H9 (cell line): Measurements from ENCODE around the gene FH. TPM values are rescaled to one million over a fixed set of nuclear protein-coding genes. Genes with fewer than 3 reads are reported as not detected.

Experiments
- DNase-seq: peaks from one replicate; pipeline ENCODE4 v3.0.0-alpha.2; 2017
- H2AFZ ChIP-seq: one replicate; pipeline ENCODE4 v1.6.1; 2013; ENCODE audit warnings: mild to moderate bottlenecking, low read length, control low read depth, moderate library complexity
- H2AK5ac ChIP-seq: 2 replicates; pipeline ENCODE4 v1.6.1; 2013; ENCODE audit warnings: low read length, control low read depth, mixed read lengths; ENCODE audit not compliant: insufficient read length
- H2BK120ac ChIP-seq: one replicate; pipeline ENCODE4 v1.6.1; 2013; ENCODE audit warnings: low read depth, mild to moderate bottlenecking, low read length, control low read depth, inconsistent platforms; ENCODE audit not compliant: poor library complexity, severe bottlenecking
- H2BK12ac ChIP-seq: 2 replicates; pipeline ENCODE4 v1.6.1; 2013; ENCODE audit warnings: low read length, control low read depth, mixed read lengths, low read depth; ENCODE audit not compliant: insufficient read length
- H2BK15ac ChIP-seq: 2 replicates; pipeline ENCODE4 v1.6.1; 2013; ENCODE audit warnings: low read depth, low read length, control low read depth
- H2BK20ac ChIP-seq: one replicate; pipeline ENCODE4 v1.6.1; 2013; ENCODE audit warnings: low read depth, mild to moderate bottlenecking, low read length, control low read depth, inconsistent platforms; ENCODE audit not compliant: poor library complexity, severe bottlenecking
- H2BK5ac ChIP-seq: 2 replicates; pipeline ENCODE4 v1.6.1; 2013; ENCODE audit warnings: low read length, control low read depth, mixed read lengths; ENCODE audit not compliant: insufficient read length
- H3K14ac ChIP-seq: 2 replicates; pipeline ENCODE4 v1.6.1; 2013; ENCODE audit warnings: low read length, control low read depth; ENCODE audit not compliant: insufficient read depth
- H3K18ac ChIP-seq: 2 replicates; pipeline ENCODE4 v1.6.1; 2013; ENCODE audit warnings: low read depth, mild to moderate bottlenecking, mixed read lengths, low read length, control low read depth; ENCODE audit not compliant: insufficient read length
- H3K23ac ChIP-seq: 2 replicates; pipeline ENCODE4 v1.6.1; 2013; ENCODE audit warnings: low read length, control low read depth, mixed read lengths, low read depth; ENCODE audit not compliant: insufficient read length
- H3K23me2 ChIP-seq: 2 replicates; pipeline ENCODE4 v1.6.1; 2013; ENCODE audit warnings: low read depth, mild to moderate bottlenecking, mixed read lengths, low read length, control low read depth; ENCODE audit not compliant: insufficient read length, poor library complexity, severe bottlenecking
- H3K27ac ChIP-seq: 2 replicates; pipeline ENCODE4 v1.5.1; 2013; ENCODE audit warnings: low read length, control low read depth, mixed read lengths, low read depth; ENCODE audit not compliant: insufficient read length
- H3K27me3 ChIP-seq: 2 replicates; pipeline ENCODE4 v1.6.1; 2013; ENCODE audit warnings: low read length, control low read depth, inconsistent platforms; ENCODE audit not compliant: insufficient read depth
- H3K4ac ChIP-seq: 2 replicates; pipeline ENCODE4 v1.6.1; 2013; ENCODE audit warnings: low read depth, mild to moderate bottlenecking, control low read depth, inconsistent platforms, low read length, moderate library complexity
- H3K4me1 ChIP-seq: 2 replicates; pipeline ENCODE4 v1.6.1; 2013; ENCODE audit warnings: low read length, control low read depth, inconsistent platforms; ENCODE audit not compliant: insufficient read depth
- H3K4me2 ChIP-seq: 2 replicates; pipeline ENCODE4 v1.6.1; 2013; ENCODE audit warnings: low read length, control low read depth, mixed read lengths; ENCODE audit not compliant: insufficient read length, insufficient read depth
- H3K56ac ChIP-seq: 2 replicates; pipeline ENCODE4 v1.6.1; 2013; ENCODE audit warnings: low read depth, mild to moderate bottlenecking, mixed read lengths, low read length, control low read depth; ENCODE audit not compliant: insufficient read length
- H3K79me1 ChIP-seq: 2 replicates; pipeline ENCODE4 v1.6.1; 2013; ENCODE audit warnings: low read depth, mild to moderate bottlenecking, moderate library complexity, low read length, control low read depth, inconsistent platforms; ENCODE audit not compliant: insufficient read depth, poor library complexity, severe bottlenecking
- H3K79me2 ChIP-seq: 2 replicates; pipeline ENCODE4 v1.6.1; 2013; ENCODE audit warnings: low read length, control low read depth, inconsistent platforms; ENCODE audit not compliant: insufficient read depth
- H3K9ac ChIP-seq: 2 replicates; pipeline ENCODE4 v1.6.1; 2013; ENCODE audit warnings: low read length, control low read depth, mixed read lengths; ENCODE audit not compliant: insufficient read length; ENCODE audit errors: extremely low read depth
- H3K9me3 ChIP-seq: one replicate; pipeline ENCODE4 v1.6.1; 2013; ENCODE audit warnings: low read depth, low read length, inconsistent platforms; ENCODE audit not compliant: control insufficient read depth
- H3T11ph ChIP-seq: one replicate; pipeline ENCODE4 v1.6.1; 2013; ENCODE audit warnings: mild to moderate bottlenecking, low read length, control low read depth, inconsistent platforms
- H4K20me1 ChIP-seq: one replicate; pipeline ENCODE4 v1.6.1; 2013; ENCODE audit not compliant: control insufficient read depth, insufficient read length, insufficient read depth
- H4K5ac ChIP-seq: 2 replicates; pipeline ENCODE4 v1.6.1; 2013; ENCODE audit warnings: low read depth, mild to moderate bottlenecking, mixed read lengths, low read length, control low read depth; ENCODE audit not compliant: insufficient read length
- H4K8ac ChIP-seq: replicated peaks from 2 replicates; pipeline ENCODE4 v1.6.1; 2013; ENCODE audit warnings: low read length, control low read depth, mixed read lengths, low read depth; ENCODE audit not compliant: insufficient read length
- H4K91ac ChIP-seq: 2 replicates; pipeline ENCODE4 v1.6.1; 2013; ENCODE audit warnings: low read depth, mild to moderate bottlenecking, moderate library complexity, mixed read lengths, low read length, control low read depth; ENCODE audit not compliant: insufficient read length
- H3K27ac Mint-ChIP-seq, 3 experiments: 2 replicates in 2 of 3; 3 replicates in 1 of 3; pipeline ENCODE4 v1.8.0; 2020 to 2021; ENCODE audit warnings: mixed read lengths in 3 of 3, mild to moderate bottlenecking in 1 of 3, moderate library complexity in 1 of 3
- H3K27me3 Mint-ChIP-seq: 2 replicates; pipeline ENCODE4 v1.8.0; 2021; ENCODE audit warnings: low read depth, mild to moderate bottlenecking, moderate library complexity, mixed read lengths
- H3K36me3 Mint-ChIP-seq, 3 experiments: 2 replicates in 2 of 3; 3 replicates in 1 of 3; pipeline ENCODE4 v1.8.0; 2020 to 2021; ENCODE audit warnings: low read depth in 3 of 3, mixed read lengths in 3 of 3; ENCODE audit not compliant: insufficient read depth in 1 of 3
- H3K4me1 Mint-ChIP-seq, 2 experiments: 2 replicates each; pipeline ENCODE4 v1.8.0; 2020; ENCODE audit warnings: mixed read lengths in 2 of 2
- H3K4me3 Mint-ChIP-seq, 2 experiments: 2 replicates in 1 of 2; 3 replicates in 1 of 2; pipeline ENCODE4 v1.8.0; 2020 to 2021; ENCODE audit warnings: mild to moderate bottlenecking in 2 of 2, mixed read lengths in 2 of 2, moderate library complexity in 1 of 2
- H3K9me3 Mint-ChIP-seq, 2 experiments: 2 replicates in 1 of 2; 3 replicates in 1 of 2; pipeline ENCODE4 v1.8.0; 2020; ENCODE audit warnings: mild to moderate bottlenecking in 2 of 2, mixed read lengths in 2 of 2, moderate library complexity in 1 of 2
- CTCF ChIP-seq: fragments of 200-600 bp; sonication (generic); conservative IDR thresholded peaks from 3 replicates; pipeline ENCODE4 v1.8.0; 2021; ENCODE audit warnings: antibody characterized with exemption, mild to moderate bottlenecking
- WGBS: extraction: QIAGEN DNeasy Blood & Tissue Kit; methylation state at CpG from one replicate; pipeline ENCODE4 v1.1.7; 2013; ENCODE audit warnings: missing lambda C conversion rate, low lambda C conversion rate, mixed read lengths; ENCODE audit not compliant: insufficient read length; ENCODE audit errors: extremely low coverage; 5-methylcytosine and 5-hydroxymethylcytosine counted together
- total RNA-seq: library from RNA; stranded (reverse); gene quantifications from 2 replicates; pipeline ENCODE4 v1.2.1, GENCODE V29; 2021

The FH gene
- total RNA-seq, 1 experiment from 2014 or later, result 83.9 TPM

- Mint-ChIP-seq H3K27me3 (no peaks in the 10 kb centered on the region), H3K9me3 (no peaks in the 10 kb centered on the region), H3K36me3 (peaks cover 24 to 72% (median 50%) of the 10 kb centered on the region in 3 experiments; a peak in 6 of 7 replicates), H3K27ac (no peak overlapping the region), H3K4me3 (no peak overlapping the region), H3K4me1 (no peaks in the 10 kb centered on the region)
- no peaks in the 10 kb centered on the region for H3K9me3 ChIP-seq
- no peaks in the 10 kb centered on the region for H3K27me3 ChIP-seq
- no peak overlapping the region for H3K4me2 ChIP-seq
- DNase-seq, result no peak
- H3K9ac ChIP-seq, result no peak overlapping the region
- no peaks in the 10 kb centered on the region for H3K79me2 ChIP-seq
- H3K79me1 ChIP-seq, result no peaks in the 10 kb centered on the region
- H3K23me2 ChIP-seq, result no peaks in the 10 kb centered on the region
- H3K56ac ChIP-seq, result no peak overlapping the region
- no peak overlapping the region for H2BK20ac ChIP-seq
- no peak overlapping the region for H4K8ac ChIP-seq
- no peak overlapping the region for H4K5ac ChIP-seq
- H2BK12ac ChIP-seq, result no peak overlapping the region
- H3K4ac ChIP-seq, result no peak overlapping the region
- no peak overlapping the region for H2BK120ac ChIP-seq
- no peak overlapping the region for H2AFZ ChIP-seq
- H3K4me1 ChIP-seq, result no peaks in the 10 kb centered on the region
- no peak overlapping the region for H3K14ac ChIP-seq
- no peak for TF ChIP-seq CTCF
- no CpG with 5 or more reads among the region's 6 CpGs for WGBS
- H3K23ac ChIP-seq, result no peak overlapping the region
- H3T11ph ChIP-seq, result no peak overlapping the region
- no peak overlapping the region for H3K27ac ChIP-seq
- H2BK5ac ChIP-seq, result no peak overlapping the region
- no peak overlapping the region for H4K91ac ChIP-seq
- H4K20me1 ChIP-seq, result no peaks in the 10 kb centered on the region
- no peak overlapping the region for H3K18ac ChIP-seq
- H2BK15ac ChIP-seq, result no peak overlapping the region
- H2AK5ac ChIP-seq, result no peak overlapping the region
Measured at GRCh38 chr1:241503444-241503843, 16.1 kb downstream of the FH start.
